H9 (cell line): ENCODE data around the gene HS3ST4. TPM values are rescaled to one million over a fixed set of nuclear protein-coding genes. Genes with fewer than 3 reads are reported as not detected.

Source experiments
- DNase-seq: peaks from one replicate; pipeline ENCODE4 v3.0.0-alpha.2; 2017
- H2AFZ ChIP-seq: one replicate; pipeline ENCODE4 v1.6.1; 2013; ENCODE audit warnings: mild to moderate bottlenecking, low read length, control low read depth, moderate library complexity
- H2AK5ac ChIP-seq: 2 replicates; pipeline ENCODE4 v1.6.1; 2013; ENCODE audit warnings: low read length, control low read depth, mixed read lengths; ENCODE audit not compliant: insufficient read length
- H2BK120ac ChIP-seq: one replicate; pipeline ENCODE4 v1.6.1; 2013; ENCODE audit warnings: low read depth, mild to moderate bottlenecking, low read length, control low read depth, inconsistent platforms; ENCODE audit not compliant: poor library complexity, severe bottlenecking
- H2BK12ac ChIP-seq: 2 replicates; pipeline ENCODE4 v1.6.1; 2013; ENCODE audit warnings: low read length, control low read depth, mixed read lengths, low read depth; ENCODE audit not compliant: insufficient read length
- H2BK15ac ChIP-seq: 2 replicates; pipeline ENCODE4 v1.6.1; 2013; ENCODE audit warnings: low read depth, low read length, control low read depth
- H2BK20ac ChIP-seq: one replicate; pipeline ENCODE4 v1.6.1; 2013; ENCODE audit warnings: low read depth, mild to moderate bottlenecking, low read length, control low read depth, inconsistent platforms; ENCODE audit not compliant: poor library complexity, severe bottlenecking
- H2BK5ac ChIP-seq: 2 replicates; pipeline ENCODE4 v1.6.1; 2013; ENCODE audit warnings: low read length, control low read depth, mixed read lengths; ENCODE audit not compliant: insufficient read length
- H3K14ac ChIP-seq: 2 replicates; pipeline ENCODE4 v1.6.1; 2013; ENCODE audit warnings: low read length, control low read depth; ENCODE audit not compliant: insufficient read depth
- H3K18ac ChIP-seq: 2 replicates; pipeline ENCODE4 v1.6.1; 2013; ENCODE audit warnings: low read depth, mild to moderate bottlenecking, mixed read lengths, low read length, control low read depth; ENCODE audit not compliant: insufficient read length
- H3K23ac ChIP-seq: 2 replicates; pipeline ENCODE4 v1.6.1; 2013; ENCODE audit warnings: low read length, control low read depth, mixed read lengths, low read depth; ENCODE audit not compliant: insufficient read length
- H3K23me2 ChIP-seq: 2 replicates; pipeline ENCODE4 v1.6.1; 2013; ENCODE audit warnings: low read depth, mild to moderate bottlenecking, mixed read lengths, low read length, control low read depth; ENCODE audit not compliant: insufficient read length, poor library complexity, severe bottlenecking
- H3K27ac ChIP-seq: 2 replicates; pipeline ENCODE4 v1.5.1; 2013; ENCODE audit warnings: low read length, control low read depth, mixed read lengths, low read depth; ENCODE audit not compliant: insufficient read length
- H3K27me3 ChIP-seq: 2 replicates; pipeline ENCODE4 v1.6.1; 2013; ENCODE audit warnings: low read length, control low read depth, inconsistent platforms; ENCODE audit not compliant: insufficient read depth
- H3K4ac ChIP-seq: 2 replicates; pipeline ENCODE4 v1.6.1; 2013; ENCODE audit warnings: low read depth, mild to moderate bottlenecking, control low read depth, inconsistent platforms, low read length, moderate library complexity
- H3K4me1 ChIP-seq: 2 replicates; pipeline ENCODE4 v1.6.1; 2013; ENCODE audit warnings: low read length, control low read depth, inconsistent platforms; ENCODE audit not compliant: insufficient read depth
- H3K4me2 ChIP-seq: 2 replicates; pipeline ENCODE4 v1.6.1; 2013; ENCODE audit warnings: low read length, control low read depth, mixed read lengths; ENCODE audit not compliant: insufficient read length, insufficient read depth
- H3K56ac ChIP-seq: 2 replicates; pipeline ENCODE4 v1.6.1; 2013; ENCODE audit warnings: low read depth, mild to moderate bottlenecking, mixed read lengths, low read length, control low read depth; ENCODE audit not compliant: insufficient read length
- H3K79me1 ChIP-seq: 2 replicates; pipeline ENCODE4 v1.6.1; 2013; ENCODE audit warnings: low read depth, mild to moderate bottlenecking, moderate library complexity, low read length, control low read depth, inconsistent platforms; ENCODE audit not compliant: insufficient read depth, poor library complexity, severe bottlenecking
- H3K79me2 ChIP-seq: 2 replicates; pipeline ENCODE4 v1.6.1; 2013; ENCODE audit warnings: low read length, control low read depth, inconsistent platforms; ENCODE audit not compliant: insufficient read depth
- H3K9ac ChIP-seq: 2 replicates; pipeline ENCODE4 v1.6.1; 2013; ENCODE audit warnings: low read length, control low read depth, mixed read lengths; ENCODE audit not compliant: insufficient read length; ENCODE audit errors: extremely low read depth
- H3K9me3 ChIP-seq: one replicate; pipeline ENCODE4 v1.6.1; 2013; ENCODE audit warnings: low read depth, low read length, inconsistent platforms; ENCODE audit not compliant: control insufficient read depth
- H3T11ph ChIP-seq: one replicate; pipeline ENCODE4 v1.6.1; 2013; ENCODE audit warnings: mild to moderate bottlenecking, low read length, control low read depth, inconsistent platforms
- H4K20me1 ChIP-seq: one replicate; pipeline ENCODE4 v1.6.1; 2013; ENCODE audit not compliant: control insufficient read depth, insufficient read length, insufficient read depth
- H4K5ac ChIP-seq: 2 replicates; pipeline ENCODE4 v1.6.1; 2013; ENCODE audit warnings: low read depth, mild to moderate bottlenecking, mixed read lengths, low read length, control low read depth; ENCODE audit not compliant: insufficient read length
- H4K8ac ChIP-seq: replicated peaks from 2 replicates; pipeline ENCODE4 v1.6.1; 2013; ENCODE audit warnings: low read length, control low read depth, mixed read lengths, low read depth; ENCODE audit not compliant: insufficient read length
- H4K91ac ChIP-seq: 2 replicates; pipeline ENCODE4 v1.6.1; 2013; ENCODE audit warnings: low read depth, mild to moderate bottlenecking, moderate library complexity, mixed read lengths, low read length, control low read depth; ENCODE audit not compliant: insufficient read length
- H3K27ac Mint-ChIP-seq, 3 experiments: 2 replicates in 2 of 3; 3 replicates in 1 of 3; pipeline ENCODE4 v1.8.0; 2020 to 2021; ENCODE audit warnings: mixed read lengths in 3 of 3, mild to moderate bottlenecking in 1 of 3, moderate library complexity in 1 of 3
- H3K27me3 Mint-ChIP-seq: 2 replicates; pipeline ENCODE4 v1.8.0; 2021; ENCODE audit warnings: low read depth, mild to moderate bottlenecking, moderate library complexity, mixed read lengths
- H3K36me3 Mint-ChIP-seq, 3 experiments: 2 replicates in 2 of 3; 3 replicates in 1 of 3; pipeline ENCODE4 v1.8.0; 2020 to 2021; ENCODE audit warnings: low read depth in 3 of 3, mixed read lengths in 3 of 3; ENCODE audit not compliant: insufficient read depth in 1 of 3
- H3K4me1 Mint-ChIP-seq, 2 experiments: 2 replicates each; pipeline ENCODE4 v1.8.0; 2020; ENCODE audit warnings: mixed read lengths in 2 of 2
- H3K4me3 Mint-ChIP-seq, 2 experiments: 2 replicates in 1 of 2; 3 replicates in 1 of 2; pipeline ENCODE4 v1.8.0; 2020 to 2021; ENCODE audit warnings: mild to moderate bottlenecking in 2 of 2, mixed read lengths in 2 of 2, moderate library complexity in 1 of 2
- H3K9me3 Mint-ChIP-seq, 2 experiments: 2 replicates in 1 of 2; 3 replicates in 1 of 2; pipeline ENCODE4 v1.8.0; 2020; ENCODE audit warnings: mild to moderate bottlenecking in 2 of 2, mixed read lengths in 2 of 2, moderate library complexity in 1 of 2
- WGBS: extraction: QIAGEN DNeasy Blood & Tissue Kit; methylation state at CpG from one replicate; pipeline ENCODE4 v1.1.7; 2013; ENCODE audit warnings: missing lambda C conversion rate, low lambda C conversion rate, mixed read lengths; ENCODE audit not compliant: insufficient read length; ENCODE audit errors: extremely low coverage; 5-methylcytosine and 5-hydroxymethylcytosine counted together
- total RNA-seq: library from RNA; stranded (reverse); gene quantifications from 2 replicates; pipeline ENCODE4 v1.2.1, GENCODE V29; 2021
- TF ChIP-seq, protein P1 (sequence below): fragments of 200-600 bp; sonication (generic); conservative IDR thresholded peaks from 3 replicates; pipeline ENCODE4 v1.8.0; 2021; ENCODE audit warnings: antibody characterized with exemption, mild to moderate bottlenecking

Gene HS3ST4
- total RNA-seq, 1 experiment from 2014 or later, result 1.7 TPM

- Histone ChIP-seq H2AK5ac (no peak overlapping the region), H3K9ac (no peak overlapping the region), H3K9me3 (no peaks in the 10 kb centered on the region), H4K91ac (no peak overlapping the region), H3K4ac (no peak overlapping the region), H3K18ac (no peak overlapping the region), H2BK15ac (no peak overlapping the region), H3K79me2 (no peaks in the 10 kb centered on the region), H3K4me2 (no peak overlapping the region), H3K4me1 (no peaks in the 10 kb centered on the region), H3K23ac (no peak overlapping the region), H3K14ac (no peak overlapping the region), H4K5ac (no peak overlapping the region), H3K79me1 (no peaks in the 10 kb centered on the region), H3K56ac (no peak overlapping the region), H3K27me3 (no peaks in the 10 kb centered on the region), H2AFZ (no peak overlapping the region), H2BK5ac (no peak overlapping the region), H2BK120ac (no peak overlapping the region), H3T11ph (no peak overlapping the region), H3K23me2 (no peaks in the 10 kb centered on the region), H2BK20ac (no peak overlapping the region), H4K20me1 (no peaks in the 10 kb centered on the region), H4K8ac (no peak overlapping the region), H2BK12ac (no peak overlapping the region), H3K27ac (no peak overlapping the region)
- DNase-seq, result no peak
- Mint-ChIP-seq H3K27me3 (no peaks in the 10 kb centered on the region), H3K4me3 (no peak overlapping the region), H3K36me3 (no peaks in the 10 kb centered on the region), H3K9me3 (no peaks in the 10 kb centered on the region), H3K27ac (no peak overlapping the region), H3K4me1 (no peaks in the 10 kb centered on the region)
- no CpG with 5 or more reads among the region's 4 CpGs for WGBS
- TF ChIP-seq, protein P1, sequence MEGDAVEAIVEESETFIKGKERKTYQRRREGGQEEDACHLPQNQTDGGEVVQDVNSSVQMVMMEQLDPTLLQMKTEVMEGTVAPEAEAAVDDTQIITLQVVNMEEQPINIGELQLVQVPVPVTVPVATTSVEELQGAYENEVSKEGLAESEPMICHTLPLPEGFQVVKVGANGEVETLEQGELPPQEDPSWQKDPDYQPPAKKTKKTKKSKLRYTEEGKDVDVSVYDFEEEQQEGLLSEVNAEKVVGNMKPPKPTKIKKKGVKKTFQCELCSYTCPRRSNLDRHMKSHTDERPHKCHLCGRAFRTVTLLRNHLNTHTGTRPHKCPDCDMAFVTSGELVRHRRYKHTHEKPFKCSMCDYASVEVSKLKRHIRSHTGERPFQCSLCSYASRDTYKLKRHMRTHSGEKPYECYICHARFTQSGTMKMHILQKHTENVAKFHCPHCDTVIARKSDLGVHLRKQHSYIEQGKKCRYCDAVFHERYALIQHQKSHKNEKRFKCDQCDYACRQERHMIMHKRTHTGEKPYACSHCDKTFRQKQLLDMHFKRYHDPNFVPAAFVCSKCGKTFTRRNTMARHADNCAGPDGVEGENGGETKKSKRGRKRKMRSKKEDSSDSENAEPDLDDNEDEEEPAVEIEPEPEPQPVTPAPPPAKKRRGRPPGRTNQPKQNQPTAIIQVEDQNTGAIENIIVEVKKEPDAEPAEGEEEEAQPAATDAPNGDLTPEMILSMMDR, result no peak
Observed at GRCh38 chr16:25817876-25818275, 126.1 kb downstream of the HS3ST4 start.
